Hematopoietic multipotent progenitor cell (in vitro differentiated cells): ENCODE results near the gene ATP6V1C2. TPM values are rescaled to one million over a fixed set of nuclear protein-coding genes. Genes with fewer than 3 reads are reported as not detected.
"Not testable (repeated sequence)": the region's sequence is repeated elsewhere in the genome, so short reads cannot be mapped to it uniquely, and the experiment has no call there.

Experiments used
- DNase-seq, 3 donors: peaks; one replicate each; pipeline ENCODE4 v3.0.0-alpha.2; 2011 to 2015; ENCODE audit warnings: low read depth in 2 of 3, low spot score in 2 of 3
- total RNA-seq: library from RNA; depleted of rRNA; stranded (reverse); fragments of >200 nt; gene quantifications from one replicate; pipeline ENCODE4 v1.2.3, GENCODE V29; 2012

The ATP6V1C2 gene
- total RNA-seq, 1 donor = not detected

GRCh38 chr2:10765914-10766313, 44.5 kb downstream of the ATP6V1C2 start:
- DNase-seq = no peak

- DNase-seq = no peak
These were observed 46.7 kb downstream of the ATP6V1C2 start for GRCh38 chr2:10768063-10768507.

- no peak for DNase-seq
These were observed 49.7 kb downstream of the ATP6V1C2 start for GRCh38 chr2:10770956-10771750.

- no peak for DNase-seq
These were observed 50.4 kb downstream of the ATP6V1C2 start for GRCh38 chr2:10771786-10772185.

GRCh38 chr2:10772201-10772867, 50.9 kb downstream of the ATP6V1C2 start:
- DNase-seq = no peak

- DNase-seq = no peak
These were observed 51.4 kb downstream of the ATP6V1C2 start for GRCh38 chr2:10772868-10773215.

- no peak for DNase-seq
These were observed 52.5 kb downstream of the ATP6V1C2 start for GRCh38 chr2:10773821-10774341.

- DNase-seq = no peak
These were observed 53.0 kb downstream of the ATP6V1C2 start for GRCh38 chr2:10774394-10774793.

GRCh38 chr2:10775021-10775780, 53.8 kb downstream of the ATP6V1C2 start:
- DNase-seq = no peak

GRCh38 chr2:10775831-10776230, 54.4 kb downstream of the ATP6V1C2 start:
- DNase-seq = no peak

- DNase-seq = no peak
These were observed 55.0 kb downstream of the ATP6V1C2 start for GRCh38 chr2:10776231-10776977.

GRCh38 chr2:10777111-10777841, 55.8 kb downstream of the ATP6V1C2 start:
- DNase-seq = no peak

- no peak for DNase-seq
These were observed 56.7 kb downstream of the ATP6V1C2 start for GRCh38 chr2:10777842-10778723.

GRCh38 chr2:10778724-10779115, 57.3 kb downstream of the ATP6V1C2 start:
- no peak for DNase-seq

- DNase-seq = no peak
These were observed 58.5 kb downstream of the ATP6V1C2 start for GRCh38 chr2:10779776-10780490.

- DNase-seq = no peak
These were observed 59.0 kb downstream of the ATP6V1C2 start for GRCh38 chr2:10780491-10780820.

- not testable (repeated sequence) for DNase-seq
These were observed 59.4 kb downstream of the ATP6V1C2 start for GRCh38 chr2:10780821-10781220.

- no peak for DNase-seq
These were observed 60.3 kb downstream of the ATP6V1C2 start for GRCh38 chr2:10781746-10782145.
